Neural cell (in vitro differentiated cells): ENCODE data around the gene SLC51A. TPM values are rescaled to one million over a fixed set of nuclear protein-coding genes. Genes with fewer than 3 reads are reported as not detected.

Source experiments
- H2AFZ ChIP-seq: fragments of 200-600, 300-800 bp; sonication (generic), shearing (Covaris generic); 2 replicates; pipeline ENCODE4 v1.6.0; 2014; ENCODE audit warnings: low read depth, mild to moderate bottlenecking, antibody characterized with exemption, low read length, moderate library complexity
- H3F3A ChIP-seq: fragments of 200-600 bp; shearing (Covaris generic); 2 replicates; pipeline ENCODE4 v1.6.1; 2016; ENCODE audit warnings: mild to moderate bottlenecking, moderate library complexity, mixed read lengths, antibody characterized with exemption, low read length; ENCODE audit not compliant: insufficient read depth, poor library complexity, severe bottlenecking
- H3K27ac ChIP-seq: fragments of 200-600, 300-800 bp; sonication (generic), shearing (Covaris generic); 2 replicates; pipeline ENCODE4 v1.5.1; 2014; ENCODE audit warnings: mild to moderate bottlenecking, low read length, moderate library complexity
- H3K27me3 ChIP-seq: fragments of 300-800, 200-600 bp; sonication (generic), shearing (Covaris generic); 2 replicates; pipeline ENCODE4 v1.6.0; 2014; ENCODE audit warnings: mild to moderate bottlenecking, low read depth, low read length, moderate library complexity; ENCODE audit not compliant: insufficient read depth
- H3K36me3 ChIP-seq: fragments of 300-800, 200-600 bp; sonication (generic), shearing (Covaris generic); 2 replicates; pipeline ENCODE4 v1.5.1; 2014; ENCODE audit warnings: mild to moderate bottlenecking, antibody characterized with exemption, low read length, moderate library complexity; ENCODE audit not compliant: insufficient read depth
- H3K4me2 ChIP-seq: fragments of 300-800, 200-600 bp; sonication (generic), shearing (Covaris generic); 2 replicates; pipeline ENCODE4 v1.6.0; 2014; ENCODE audit warnings: mild to moderate bottlenecking, low read length
- H3K4me3 ChIP-seq: fragments of 300-800, 200-600 bp; sonication (generic), shearing (Covaris generic); 2 replicates; pipeline ENCODE4 v1.5.1; 2014; ENCODE audit warnings: mild to moderate bottlenecking, low read length, moderate library complexity
- H3K79me2 ChIP-seq: fragments of 200-600 bp; shearing (Covaris generic); replicated peaks from 2 replicates; pipeline ENCODE4 v1.6.0; 2014; ENCODE audit warnings: mild to moderate bottlenecking, low read length, moderate library complexity; ENCODE audit not compliant: insufficient read depth
- H3K9ac ChIP-seq: fragments of 300-800, 200-600 bp; sonication (generic), shearing (Covaris generic); 2 replicates; pipeline ENCODE4 v1.6.1; 2016; ENCODE audit warnings: mild to moderate bottlenecking, low read length, mixed read lengths
- H3K9me2 ChIP-seq: fragments of 200-600 bp; shearing (Covaris generic); 2 replicates; pipeline ENCODE4 v1.6.1; 2016; ENCODE audit warnings: mild to moderate bottlenecking, low read length, mixed read lengths; ENCODE audit not compliant: insufficient read depth
- H3K9me3 ChIP-seq: fragments of 200-600, 300-800 bp; sonication (generic), shearing (Covaris generic); 2 replicates; pipeline ENCODE4 v1.6.1; 2016; ENCODE audit warnings: mild to moderate bottlenecking, mixed run types, low read length, moderate library complexity, mixed read lengths
- H4K20me1 ChIP-seq: fragments of 200-600 bp; shearing (Covaris generic); 2 replicates; pipeline ENCODE4 v1.6.1; 2016; ENCODE audit warnings: mild to moderate bottlenecking, mixed run types; ENCODE audit not compliant: insufficient read depth
- CTCF ChIP-seq: fragments of 450-650 bp; IDR thresholded peaks from 2 replicates; pipeline ENCODE4 v1.5.1; 2014; ENCODE audit warnings: antibody characterized with exemption, mild to moderate bottlenecking, moderate library complexity; ENCODE audit not compliant: poor library complexity, severe bottlenecking
- EP300 ChIP-seq: fragments of 450-650 bp; conservative IDR thresholded peaks from 2 replicates; pipeline ENCODE4 v1.6.1; 2014; ENCODE audit warnings: antibody characterized with exemption, mild to moderate bottlenecking, moderate library complexity; ENCODE audit not compliant: poor library complexity, severe bottlenecking
- EZH2 ChIP-seq: fragments of 200-600, 300-800 bp; shearing (Covaris generic), sonication (generic); IDR thresholded peaks from 2 replicates; pipeline ENCODE4 v1.6.1; 2014; ENCODE audit warnings: antibody characterized with exemption, low read length, borderline replicate concordance, mild to moderate bottlenecking; ENCODE audit not compliant: insufficient read depth, poor library complexity, severe bottlenecking
- MXI1 ChIP-seq: fragments of 450-650 bp; conservative IDR thresholded peaks from 2 replicates; pipeline ENCODE4 v1.6.1; 2014; ENCODE audit warnings: antibody characterized with exemption, mild to moderate bottlenecking; ENCODE audit not compliant: poor library complexity, severe bottlenecking
- POLR2AphosphoS5 ChIP-seq: IDR thresholded peaks from 2 replicates; pipeline ENCODE4 v1.6.1; 2012
- RAD21 ChIP-seq: fragments of 450-650 bp; conservative IDR thresholded peaks from 2 replicates; pipeline ENCODE4 v1.6.1; 2014; ENCODE audit warnings: antibody characterized with exemption, mild to moderate bottlenecking, moderate library complexity
- REST ChIP-seq: IDR thresholded peaks from 2 replicates; pipeline ENCODE4 v1.6.1; 2012; ENCODE audit warnings: borderline replicate concordance
- SMC3 ChIP-seq: fragments of 450-650 bp; conservative IDR thresholded peaks from 2 replicates; pipeline ENCODE4 v1.6.1; 2014; ENCODE audit warnings: antibody characterized with exemption, mild to moderate bottlenecking, moderate library complexity; ENCODE audit not compliant: poor library complexity
- TAF1 ChIP-seq: IDR thresholded peaks from 2 replicates; pipeline ENCODE4 v1.6.1; 2012; ENCODE audit warnings: low read depth
- polyA plus RNA-seq: library from polyadenylated mRNA; depleted of rRNA; stranded (reverse); fragments of >200 nt; gene quantifications from 2 replicates; pipeline ENCODE4 v1.2.3, GENCODE V29; 2014

The SLC51A gene
- polyA plus RNA-seq, 1 donor from 2014 or later, result not detected

GRCh38 chr3:196255776-196256175, 39.4 kb downstream of the SLC51A start:
- no peaks in the 10 kb centered on the region for H4K20me1 ChIP-seq
- TF ChIP-seq SMC3 (no peak), CTCF (no peak), REST (no peak)
- no peaks in the 10 kb centered on the region for H3K27me3 ChIP-seq
- H3K9me2 ChIP-seq, result no peaks in the 10 kb centered on the region
- H2AFZ ChIP-seq, result no peak overlapping the region
- H3K36me3 ChIP-seq, result no peaks in the 10 kb centered on the region
- H3K79me2 ChIP-seq, result peaks cover 3% of the 10 kb centered on the region
- no peaks in the 10 kb centered on the region for H3F3A ChIP-seq
- no peaks in the 10 kb centered on the region for H3K9me3 ChIP-seq
- H3K27ac ChIP-seq, result no peak overlapping the region
- H3K4me3 ChIP-seq, result no peak overlapping the region
- H3K4me2 ChIP-seq, result no peak overlapping the region
- no peak overlapping the region for H3K9ac ChIP-seq

GRCh38 chr3:196260784-196261183, 44.5 kb downstream of the SLC51A start:
- H3F3A ChIP-seq, result no peaks in the 10 kb centered on the region
- H2AFZ ChIP-seq, result no peak overlapping the region
- no peak overlapping the region for H3K9ac ChIP-seq
- H3K9me2 ChIP-seq, result no peaks in the 10 kb centered on the region
- H3K9me3 ChIP-seq, result no peaks in the 10 kb centered on the region
- H3K4me3 ChIP-seq, result no peak overlapping the region
- TF ChIP-seq SMC3 (no peak), RAD21 (no peak), EZH2 (no peak), CTCF (no peak), POLR2AphosphoS5 (no peak), EP300 (no peak), MXI1 (no peak), TAF1 (no peak), REST (no peak)
- no peaks in the 10 kb centered on the region for H3K36me3 ChIP-seq
- H3K27me3 ChIP-seq, result no peaks in the 10 kb centered on the region
- no peaks in the 10 kb centered on the region for H4K20me1 ChIP-seq
- H3K79me2 ChIP-seq, result peaks cover 3% of the 10 kb centered on the region
- H3K4me2 ChIP-seq, result no peak overlapping the region
- no peak overlapping the region for H3K27ac ChIP-seq
